GM18511 (cell line): ENCODE data around the gene RASAL1.
"Not testable (repeated sequence)": the region's sequence is repeated elsewhere in the genome, so short reads cannot be mapped to it uniquely, and the experiment has no call there.

ENCODE experiments used
- ATAC-seq: cut with Tn5 transposase; IDR thresholded peaks from one replicate; pipeline ENCODE4 v1.9.1; 2021; ENCODE audit warnings: mild to moderate bottlenecking, moderate library complexity; ENCODE audit not compliant: unreplicated experiment

RASAL1 gene

GRCh38 chr12:113119980-113120669 lies 15.4 kb downstream of the RASAL1 start:
- no peak for ATAC-seq

GRCh38 chr12:113118142-113118541 lies 17.4 kb downstream of the RASAL1 start:
- ATAC-seq = no peak

- ATAC-seq = not testable (repeated sequence)
Measured at GRCh38 chr12:113117684-113118083, 17.9 kb downstream of the RASAL1 start.

GRCh38 chr12:113116875-113117274 lies 18.7 kb downstream of the RASAL1 start:
- no peak for ATAC-seq

- ATAC-seq = no peak
Measured at GRCh38 chr12:113115455-113116126, 20.0 kb downstream of the RASAL1 start.

- ATAC-seq = no peak
Measured at GRCh38 chr12:113114447-113115178, 20.9 kb downstream of the RASAL1 start.

GRCh38 chr12:113113397-113113796 lies 22.2 kb downstream of the RASAL1 start:
- ATAC-seq = no peak

GRCh38 chr12:113112043-113112899 lies 23.3 kb downstream of the RASAL1 start:
- ATAC-seq = no peak

- ATAC-seq = no peak
Measured at GRCh38 chr12:113111247-113111646, 24.3 kb downstream of the RASAL1 start.

GRCh38 chr12:113109872-113110599 lies 25.5 kb downstream of the RASAL1 start:
- ATAC-seq = no peak

- no peak for ATAC-seq
Measured at GRCh38 chr12:113109360-113109759, 26.2 kb downstream of the RASAL1 start.

GRCh38 chr12:113108308-113108707 lies 27.3 kb downstream of the RASAL1 start:
- no peak for ATAC-seq

GRCh38 chr12:113106361-113106760 lies 29.2 kb downstream of the RASAL1 start:
- no peak for ATAC-seq

GRCh38 chr12:113105606-113106271 lies 29.8 kb downstream of the RASAL1 start:
- ATAC-seq = no peak

- no peak for ATAC-seq
Measured at GRCh38 chr12:113104953-113105510, 30.5 kb downstream of the RASAL1 start.

GRCh38 chr12:113103756-113104450 lies 31.7 kb downstream of the RASAL1 start:
- no peak for ATAC-seq

GRCh38 chr12:113102811-113103210 lies 32.8 kb downstream of the RASAL1 start:
- no peak for ATAC-seq

GRCh38 chr12:113101751-113102150 lies 33.8 kb downstream of the RASAL1 start:
- ATAC-seq = no peak

GRCh38 chr12:113099764-113100163 lies 35.8 kb downstream of the RASAL1 start:
- no peak for ATAC-seq
